H9 (cell line): ENCODE data around the gene KATNA1. TPM values are rescaled to one million over a fixed set of nuclear protein-coding genes. Genes with fewer than 3 reads are reported as not detected.

Experiments
- DNase-seq: peaks from one replicate; pipeline ENCODE4 v3.0.0-alpha.2; 2017
- H2AFZ ChIP-seq: one replicate; pipeline ENCODE4 v1.6.1; 2013; ENCODE audit warnings: mild to moderate bottlenecking, low read length, control low read depth, moderate library complexity
- H2AK5ac ChIP-seq: 2 replicates; pipeline ENCODE4 v1.6.1; 2013; ENCODE audit warnings: low read length, control low read depth, mixed read lengths; ENCODE audit not compliant: insufficient read length
- H2BK120ac ChIP-seq: one replicate; pipeline ENCODE4 v1.6.1; 2013; ENCODE audit warnings: low read depth, mild to moderate bottlenecking, low read length, control low read depth, inconsistent platforms; ENCODE audit not compliant: poor library complexity, severe bottlenecking
- H2BK12ac ChIP-seq: 2 replicates; pipeline ENCODE4 v1.6.1; 2013; ENCODE audit warnings: low read length, control low read depth, mixed read lengths, low read depth; ENCODE audit not compliant: insufficient read length
- H2BK15ac ChIP-seq: 2 replicates; pipeline ENCODE4 v1.6.1; 2013; ENCODE audit warnings: low read depth, low read length, control low read depth
- H2BK20ac ChIP-seq: one replicate; pipeline ENCODE4 v1.6.1; 2013; ENCODE audit warnings: low read depth, mild to moderate bottlenecking, low read length, control low read depth, inconsistent platforms; ENCODE audit not compliant: poor library complexity, severe bottlenecking
- H2BK5ac ChIP-seq: 2 replicates; pipeline ENCODE4 v1.6.1; 2013; ENCODE audit warnings: low read length, control low read depth, mixed read lengths; ENCODE audit not compliant: insufficient read length
- H3K14ac ChIP-seq: 2 replicates; pipeline ENCODE4 v1.6.1; 2013; ENCODE audit warnings: low read length, control low read depth; ENCODE audit not compliant: insufficient read depth
- H3K18ac ChIP-seq: 2 replicates; pipeline ENCODE4 v1.6.1; 2013; ENCODE audit warnings: low read depth, mild to moderate bottlenecking, mixed read lengths, low read length, control low read depth; ENCODE audit not compliant: insufficient read length
- H3K23ac ChIP-seq: 2 replicates; pipeline ENCODE4 v1.6.1; 2013; ENCODE audit warnings: low read length, control low read depth, mixed read lengths, low read depth; ENCODE audit not compliant: insufficient read length
- H3K23me2 ChIP-seq: 2 replicates; pipeline ENCODE4 v1.6.1; 2013; ENCODE audit warnings: low read depth, mild to moderate bottlenecking, mixed read lengths, low read length, control low read depth; ENCODE audit not compliant: insufficient read length, poor library complexity, severe bottlenecking
- H3K27ac ChIP-seq: 2 replicates; pipeline ENCODE4 v1.5.1; 2013; ENCODE audit warnings: low read length, control low read depth, mixed read lengths, low read depth; ENCODE audit not compliant: insufficient read length
- H3K27me3 ChIP-seq: 2 replicates; pipeline ENCODE4 v1.6.1; 2013; ENCODE audit warnings: low read length, control low read depth, inconsistent platforms; ENCODE audit not compliant: insufficient read depth
- H3K4ac ChIP-seq: 2 replicates; pipeline ENCODE4 v1.6.1; 2013; ENCODE audit warnings: low read depth, mild to moderate bottlenecking, control low read depth, inconsistent platforms, low read length, moderate library complexity
- H3K4me1 ChIP-seq: 2 replicates; pipeline ENCODE4 v1.6.1; 2013; ENCODE audit warnings: low read length, control low read depth, inconsistent platforms; ENCODE audit not compliant: insufficient read depth
- H3K4me2 ChIP-seq: 2 replicates; pipeline ENCODE4 v1.6.1; 2013; ENCODE audit warnings: low read length, control low read depth, mixed read lengths; ENCODE audit not compliant: insufficient read length, insufficient read depth
- H3K56ac ChIP-seq: 2 replicates; pipeline ENCODE4 v1.6.1; 2013; ENCODE audit warnings: low read depth, mild to moderate bottlenecking, mixed read lengths, low read length, control low read depth; ENCODE audit not compliant: insufficient read length
- H3K79me1 ChIP-seq: 2 replicates; pipeline ENCODE4 v1.6.1; 2013; ENCODE audit warnings: low read depth, mild to moderate bottlenecking, moderate library complexity, low read length, control low read depth, inconsistent platforms; ENCODE audit not compliant: insufficient read depth, poor library complexity, severe bottlenecking
- H3K79me2 ChIP-seq: 2 replicates; pipeline ENCODE4 v1.6.1; 2013; ENCODE audit warnings: low read length, control low read depth, inconsistent platforms; ENCODE audit not compliant: insufficient read depth
- H3K9ac ChIP-seq: 2 replicates; pipeline ENCODE4 v1.6.1; 2013; ENCODE audit warnings: low read length, control low read depth, mixed read lengths; ENCODE audit not compliant: insufficient read length; ENCODE audit errors: extremely low read depth
- H3K9me3 ChIP-seq: one replicate; pipeline ENCODE4 v1.6.1; 2013; ENCODE audit warnings: low read depth, low read length, inconsistent platforms; ENCODE audit not compliant: control insufficient read depth
- H3T11ph ChIP-seq: one replicate; pipeline ENCODE4 v1.6.1; 2013; ENCODE audit warnings: mild to moderate bottlenecking, low read length, control low read depth, inconsistent platforms
- H4K20me1 ChIP-seq: one replicate; pipeline ENCODE4 v1.6.1; 2013; ENCODE audit not compliant: control insufficient read depth, insufficient read length, insufficient read depth
- H4K5ac ChIP-seq: 2 replicates; pipeline ENCODE4 v1.6.1; 2013; ENCODE audit warnings: low read depth, mild to moderate bottlenecking, mixed read lengths, low read length, control low read depth; ENCODE audit not compliant: insufficient read length
- H4K8ac ChIP-seq: replicated peaks from 2 replicates; pipeline ENCODE4 v1.6.1; 2013; ENCODE audit warnings: low read length, control low read depth, mixed read lengths, low read depth; ENCODE audit not compliant: insufficient read length
- H4K91ac ChIP-seq: 2 replicates; pipeline ENCODE4 v1.6.1; 2013; ENCODE audit warnings: low read depth, mild to moderate bottlenecking, moderate library complexity, mixed read lengths, low read length, control low read depth; ENCODE audit not compliant: insufficient read length
- H3K27ac Mint-ChIP-seq, 3 experiments: 2 replicates in 2 of 3; 3 replicates in 1 of 3; pipeline ENCODE4 v1.8.0; 2020 to 2021; ENCODE audit warnings: mixed read lengths in 3 of 3, mild to moderate bottlenecking in 1 of 3, moderate library complexity in 1 of 3
- H3K27me3 Mint-ChIP-seq: 2 replicates; pipeline ENCODE4 v1.8.0; 2021; ENCODE audit warnings: low read depth, mild to moderate bottlenecking, moderate library complexity, mixed read lengths
- H3K36me3 Mint-ChIP-seq, 3 experiments: 2 replicates in 2 of 3; 3 replicates in 1 of 3; pipeline ENCODE4 v1.8.0; 2020 to 2021; ENCODE audit warnings: low read depth in 3 of 3, mixed read lengths in 3 of 3; ENCODE audit not compliant: insufficient read depth in 1 of 3
- H3K4me1 Mint-ChIP-seq, 2 experiments: 2 replicates each; pipeline ENCODE4 v1.8.0; 2020; ENCODE audit warnings: mixed read lengths in 2 of 2
- H3K4me3 Mint-ChIP-seq, 2 experiments: 2 replicates in 1 of 2; 3 replicates in 1 of 2; pipeline ENCODE4 v1.8.0; 2020 to 2021; ENCODE audit warnings: mild to moderate bottlenecking in 2 of 2, mixed read lengths in 2 of 2, moderate library complexity in 1 of 2
- H3K9me3 Mint-ChIP-seq, 2 experiments: 2 replicates in 1 of 2; 3 replicates in 1 of 2; pipeline ENCODE4 v1.8.0; 2020; ENCODE audit warnings: mild to moderate bottlenecking in 2 of 2, mixed read lengths in 2 of 2, moderate library complexity in 1 of 2
- WGBS: extraction: QIAGEN DNeasy Blood & Tissue Kit; methylation state at CpG from one replicate; pipeline ENCODE4 v1.1.7; 2013; ENCODE audit warnings: missing lambda C conversion rate, low lambda C conversion rate, mixed read lengths; ENCODE audit not compliant: insufficient read length; ENCODE audit errors: extremely low coverage; 5-methylcytosine and 5-hydroxymethylcytosine counted together
- total RNA-seq: library from RNA; stranded (reverse); gene quantifications from 2 replicates; pipeline ENCODE4 v1.2.1, GENCODE V29; 2021
- TF ChIP-seq, protein P1 (sequence below): fragments of 200-600 bp; sonication (generic); conservative IDR thresholded peaks from 3 replicates; pipeline ENCODE4 v1.8.0; 2021; ENCODE audit warnings: antibody characterized with exemption, mild to moderate bottlenecking

KATNA1 gene
- total RNA-seq, 1 experiment from 2014 or later: 18.3 TPM

DNA sequence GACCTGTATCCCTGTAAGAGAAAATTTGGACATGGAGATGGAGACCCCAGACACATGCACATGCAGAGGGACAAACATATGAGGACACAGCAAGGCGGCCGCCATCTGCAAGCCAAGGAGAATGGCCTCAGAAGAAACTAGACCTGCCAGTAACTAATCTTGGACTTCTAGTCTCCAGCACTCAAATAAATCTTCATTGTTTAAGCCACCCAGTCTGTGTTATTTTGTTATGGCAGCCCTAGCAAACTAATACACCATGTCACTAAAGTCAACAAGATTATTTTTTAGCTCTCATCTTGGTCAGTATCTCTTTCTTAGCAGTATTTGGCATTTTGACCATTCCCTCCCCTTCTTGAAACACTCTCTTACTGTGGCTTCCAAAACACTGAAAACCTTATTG lies 42.7 kb upstream of the KATNA1 start:
- Histone ChIP-seq H3K79me2 (no peaks in the 10 kb centered on the region; the same call in 1 of the 2 replicates), H3K23me2 (no peaks in the 10 kb centered on the region), H3K9me3 (no peaks in the 10 kb centered on the region), H3K18ac (no peak overlapping the region), H3K27me3 (no peaks in the 10 kb centered on the region), H2AFZ (no peak overlapping the region), H3K14ac (no peak overlapping the region), H2BK12ac (no peak overlapping the region), H2BK120ac (no peak overlapping the region), H3T11ph (no peak overlapping the region), H2BK5ac (no peak overlapping the region), H3K4me2 (no peak overlapping the region), H2BK20ac (no peak overlapping the region), H2AK5ac (no peak overlapping the region), H3K4me1 (no peaks in the 10 kb centered on the region), H4K20me1 (no peaks in the 10 kb centered on the region), H3K56ac (no peak overlapping the region), H3K9ac (no peak overlapping the region), H3K79me1 (no peaks in the 10 kb centered on the region), H4K5ac (no peak overlapping the region), H2BK15ac (no peak overlapping the region), H4K8ac (no peak overlapping the region), H3K27ac (no peak overlapping the region), H3K4ac (no peak overlapping the region), H3K23ac (no peak overlapping the region), H4K91ac (no peak overlapping the region)
- H3K4me3 Mint-ChIP-seq: no peak overlapping the region
- WGBS: no CpG with 5 or more reads among the region's 2 CpGs
- no peaks in the 10 kb centered on the region for H3K27me3 Mint-ChIP-seq
- no peaks in the 10 kb centered on the region for H3K4me1 Mint-ChIP-seq
- no peak overlapping the region for H3K27ac Mint-ChIP-seq
- peaks cover 21 to 56% (median 44%) of the 10 kb centered on the region in 3 experiments for H3K36me3 Mint-ChIP-seq
- DNase-seq: no peak
- TF ChIP-seq, protein P1, sequence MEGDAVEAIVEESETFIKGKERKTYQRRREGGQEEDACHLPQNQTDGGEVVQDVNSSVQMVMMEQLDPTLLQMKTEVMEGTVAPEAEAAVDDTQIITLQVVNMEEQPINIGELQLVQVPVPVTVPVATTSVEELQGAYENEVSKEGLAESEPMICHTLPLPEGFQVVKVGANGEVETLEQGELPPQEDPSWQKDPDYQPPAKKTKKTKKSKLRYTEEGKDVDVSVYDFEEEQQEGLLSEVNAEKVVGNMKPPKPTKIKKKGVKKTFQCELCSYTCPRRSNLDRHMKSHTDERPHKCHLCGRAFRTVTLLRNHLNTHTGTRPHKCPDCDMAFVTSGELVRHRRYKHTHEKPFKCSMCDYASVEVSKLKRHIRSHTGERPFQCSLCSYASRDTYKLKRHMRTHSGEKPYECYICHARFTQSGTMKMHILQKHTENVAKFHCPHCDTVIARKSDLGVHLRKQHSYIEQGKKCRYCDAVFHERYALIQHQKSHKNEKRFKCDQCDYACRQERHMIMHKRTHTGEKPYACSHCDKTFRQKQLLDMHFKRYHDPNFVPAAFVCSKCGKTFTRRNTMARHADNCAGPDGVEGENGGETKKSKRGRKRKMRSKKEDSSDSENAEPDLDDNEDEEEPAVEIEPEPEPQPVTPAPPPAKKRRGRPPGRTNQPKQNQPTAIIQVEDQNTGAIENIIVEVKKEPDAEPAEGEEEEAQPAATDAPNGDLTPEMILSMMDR: no peak
- H3K9me3 Mint-ChIP-seq: no peaks in the 10 kb centered on the region
